HepG2 (cell line): ENCODE measurements around the gene MXRA7. TPM values are rescaled to one million over a fixed set of nuclear protein-coding genes. Genes with fewer than 3 reads are reported as not detected.

Experiments
- CBX5 ChIP-seq: sonication (generic); formaldehyde crosslinking; IDR thresholded peaks from 2 replicates; pipeline ENCODE4 v1.4.0; 2020; ENCODE audit warnings: missing genetic modification reagents, borderline replicate concordance
- FOXK1 ChIP-seq: sonication (generic); formaldehyde crosslinking; IDR thresholded peaks from 2 replicates; pipeline ENCODE4 v1.4.0; 2020; ENCODE audit warnings: low read depth, missing genetic modification reagents, borderline replicate concordance
- HMGXB3 ChIP-seq: sonication (generic); formaldehyde crosslinking; IDR thresholded peaks from 2 replicates; pipeline ENCODE4 v1.4.0; 2020; ENCODE audit warnings: missing genetic modification reagents, borderline replicate concordance
- KAT8 ChIP-seq: IDR thresholded peaks from 2 replicates; pipeline ENCODE4 v1.6.1; 2016; ENCODE audit warnings: missing genetic modification reagents, missing compliant biosample characterization
- NR1H2 ChIP-seq: sonication (generic); formaldehyde crosslinking; IDR thresholded peaks from 2 replicates; pipeline ENCODE4 v1.8.1; 2022; ENCODE audit warnings: low read depth, missing genetic modification reagents, borderline replicate concordance
- POLR2AphosphoS2 ChIP-seq: IDR thresholded peaks from 2 replicates; pipeline ENCODE4 v1.6.1; 2011; ENCODE audit warnings: low read depth, low read length, improper control_type of control experiment
- SIN3A ChIP-seq: IDR thresholded peaks from 2 replicates; pipeline ENCODE4 v1.6.1; 2011; ENCODE audit warnings: low read depth, mild to moderate bottlenecking, control low read depth, low read length, borderline replicate concordance
- SUZ12 ChIP-seq: fragments of 150-350 bp; IDR thresholded peaks from 2 replicates; pipeline ENCODE4 v1.6.1; 2014; ENCODE audit warnings: low read depth, low read length
- THAP7 ChIP-seq: sonication (generic); formaldehyde crosslinking; IDR thresholded peaks from 2 replicates; pipeline ENCODE4 v1.8.1; 2023; ENCODE audit warnings: mild to moderate bottlenecking, missing genetic modification reagents
- TMF1 ChIP-seq: sonication (generic); formaldehyde crosslinking; IDR thresholded peaks from 2 replicates; pipeline ENCODE4 v1.8.1; 2022; ENCODE audit warnings: low read depth, missing genetic modification reagents
- ZNF407 ChIP-seq: sonication (generic); formaldehyde crosslinking; IDR thresholded peaks from one replicate; pipeline ENCODE4 v1.5.1; 2020; ENCODE audit warnings: mild to moderate bottlenecking, missing genetic modification reagents; ENCODE audit errors: not compliant biosample characterization
- ZNF761 ChIP-seq: sonication (generic); formaldehyde crosslinking; conservative IDR thresholded peaks from 2 replicates; pipeline ENCODE4 v1.4.0; 2020; ENCODE audit warnings: mild to moderate bottlenecking, missing genetic modification reagents
- ZSCAN5A ChIP-seq: sonication (generic); formaldehyde crosslinking; IDR thresholded peaks from 2 replicates; pipeline ENCODE4 v1.8.0; 2022; ENCODE audit warnings: mild to moderate bottlenecking, missing genetic modification reagents, borderline replicate concordance
- polyA plus RNA-seq, 8 experiments: library from polyadenylated mRNA; depleted of rRNA in 3 of 8; stranded (reverse) in 7 of 8; unstranded in 1 of 8; fragments of >200 nt; fragmentation: Illumina TruSeq in 4 of 8; extraction: Trizol in 4 of 8; gene quantifications; 2 replicates each; pipeline versions ENCODE4 v1.2.1 to v1.2.3, GENCODE V29; 2011 to 2016; ENCODE audit warnings: low read depth in 4 of 8, missing spikeins in 1 of 8, mixed read lengths in 1 of 8; ENCODE audit not compliant: insufficient read depth in 1 of 8
- total RNA-seq, 5 experiments: library from RNA; depleted of rRNA; stranded (reverse); fragments of >200 nt; fragmentation: Illumina TruSeq; extraction: Trizol; gene quantifications; 2 replicates each; pipeline ENCODE4 v1.2.3, GENCODE V29; 2016; ENCODE audit warnings: low read depth in 1 of 5

The MXRA7 gene
- total and polyA plus RNA-seq, 2 of the 13 experiments (the other 11 are each of a cell fraction or from before 2014, with no cell fraction given) = 44.8 to 112 TPM

GRCh38 chr17:76737676-76738467 lies 27.1 kb upstream of the MXRA7 start, which contains the start of gene MFSD11 (continued):
- TF ChIP-seq THAP7 (CRISPR knock-in tag) (peak; percentile 74), ZNF407 (CRISPR knock-in tag) (no peak), NR1H2 (peak; percentile 2; the same call in 1 of the 2 replicates), CBX5 (CRISPR knock-in tag) (peak; percentile 46; the same call in 1 of the 2 replicates), SIN3A (no peak; the same call in 1 of the 2 replicates), KAT8 (CRISPR knock-in tag) (no peak), POLR2AphosphoS2 (no peak), HMGXB3 (peak; percentile 70; the same call in 1 of the 2 replicates), TMF1 (CRISPR knock-in tag) (peak; percentile 32; the same call in 1 of the 2 replicates), FOXK1 (CRISPR knock-in tag) (peak; percentile 10; the same call in 1 of the 2 replicates), ZSCAN5A (CRISPR knock-in tag) (no peak), ZNF761 (CRISPR knock-in tag) (peak; percentile 95), SUZ12 (peak; percentile 73)
